ENCODE results near the gene ANKRD36C.
"Not testable (repeated sequence)": the region's sequence is repeated elsewhere in the genome, so short reads cannot be mapped to it uniquely, and the experiment has no call there.

ANKRD36C gene

GRCh38 chr2:95796249-95797099 lies 195.2 kb downstream of the ANKRD36C start:
- DNase-seq: not testable (repeated sequence)

GRCh38 chr2:95793970-95794369 lies 197.7 kb downstream of the ANKRD36C start:
- not testable (repeated sequence) for DNase-seq

- DNase-seq: not testable (repeated sequence)
Observed at GRCh38 chr2:95790180-95790579, 201.4 kb downstream of the ANKRD36C start.

GRCh38 chr2:95789385-95789784 lies 202.2 kb downstream of the ANKRD36C start:
- DNase-seq: not testable (repeated sequence)

GRCh38 chr2:95788642-95789041 lies 203.0 kb downstream of the ANKRD36C start:
- not testable (repeated sequence) for DNase-seq
